Astrocyte of the cerebellum (primary cell): Measurements from ENCODE around the gene TRIM46.
"Not testable (repeated sequence)": the region's sequence is repeated elsewhere in the genome, so short reads cannot be mapped to it uniquely, and the experiment has no call there.

Experiments used
- DNase-seq: peaks from one replicate; pipeline ENCODE4 v3.0.0-alpha.2; 2011; ENCODE audit warnings: low read depth
- H3K4me3 ChIP-seq: 2 replicates; pipeline ENCODE4 v1.5.1; 2011; ENCODE audit warnings: mild to moderate bottlenecking, low read depth, low read length, moderate library complexity
- in situ Hi-C: cut with HindIII; loops from 2 replicates; pipeline ENCODE4 v1.10.0; 2017; ENCODE audit warnings: low sequenced_read_pairs
- TF ChIP-seq, protein P1 (sequence below): IDR thresholded peaks from 2 replicates; pipeline ENCODE4 v1.5.1; 2012; ENCODE audit warnings: low read length, low read depth, moderate library complexity, mild to moderate bottlenecking; ENCODE audit errors: missing control alignments

The TRIM46 gene

DNA sequence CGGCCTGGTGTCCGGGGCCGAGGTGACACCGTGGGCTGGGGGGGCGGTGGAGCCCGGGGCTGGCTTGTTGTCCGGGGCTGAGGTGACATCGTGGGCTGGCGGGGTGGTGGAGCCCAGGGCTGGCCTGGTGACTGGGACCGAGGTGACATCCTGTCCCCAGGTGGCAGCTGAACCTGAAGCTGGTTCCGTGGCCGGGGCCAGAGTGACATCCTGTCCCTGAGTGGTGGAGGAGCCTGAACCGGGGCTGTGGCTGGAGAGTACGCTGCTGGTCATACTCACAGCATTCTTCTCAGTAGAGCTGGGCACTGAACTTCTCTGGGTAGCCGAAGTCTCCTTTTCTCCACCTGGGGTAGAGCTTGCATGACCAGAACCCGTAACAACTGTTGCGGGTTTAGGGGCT lies 18.3 kb downstream of the TRIM46 start:
- TF ChIP-seq, protein P1, sequence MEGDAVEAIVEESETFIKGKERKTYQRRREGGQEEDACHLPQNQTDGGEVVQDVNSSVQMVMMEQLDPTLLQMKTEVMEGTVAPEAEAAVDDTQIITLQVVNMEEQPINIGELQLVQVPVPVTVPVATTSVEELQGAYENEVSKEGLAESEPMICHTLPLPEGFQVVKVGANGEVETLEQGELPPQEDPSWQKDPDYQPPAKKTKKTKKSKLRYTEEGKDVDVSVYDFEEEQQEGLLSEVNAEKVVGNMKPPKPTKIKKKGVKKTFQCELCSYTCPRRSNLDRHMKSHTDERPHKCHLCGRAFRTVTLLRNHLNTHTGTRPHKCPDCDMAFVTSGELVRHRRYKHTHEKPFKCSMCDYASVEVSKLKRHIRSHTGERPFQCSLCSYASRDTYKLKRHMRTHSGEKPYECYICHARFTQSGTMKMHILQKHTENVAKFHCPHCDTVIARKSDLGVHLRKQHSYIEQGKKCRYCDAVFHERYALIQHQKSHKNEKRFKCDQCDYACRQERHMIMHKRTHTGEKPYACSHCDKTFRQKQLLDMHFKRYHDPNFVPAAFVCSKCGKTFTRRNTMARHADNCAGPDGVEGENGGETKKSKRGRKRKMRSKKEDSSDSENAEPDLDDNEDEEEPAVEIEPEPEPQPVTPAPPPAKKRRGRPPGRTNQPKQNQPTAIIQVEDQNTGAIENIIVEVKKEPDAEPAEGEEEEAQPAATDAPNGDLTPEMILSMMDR = no peak
- in situ Hi-C loops = no loop called here
- no peak for DNase-seq
- no peak overlapping the region for H3K4me3 ChIP-seq

DNA sequence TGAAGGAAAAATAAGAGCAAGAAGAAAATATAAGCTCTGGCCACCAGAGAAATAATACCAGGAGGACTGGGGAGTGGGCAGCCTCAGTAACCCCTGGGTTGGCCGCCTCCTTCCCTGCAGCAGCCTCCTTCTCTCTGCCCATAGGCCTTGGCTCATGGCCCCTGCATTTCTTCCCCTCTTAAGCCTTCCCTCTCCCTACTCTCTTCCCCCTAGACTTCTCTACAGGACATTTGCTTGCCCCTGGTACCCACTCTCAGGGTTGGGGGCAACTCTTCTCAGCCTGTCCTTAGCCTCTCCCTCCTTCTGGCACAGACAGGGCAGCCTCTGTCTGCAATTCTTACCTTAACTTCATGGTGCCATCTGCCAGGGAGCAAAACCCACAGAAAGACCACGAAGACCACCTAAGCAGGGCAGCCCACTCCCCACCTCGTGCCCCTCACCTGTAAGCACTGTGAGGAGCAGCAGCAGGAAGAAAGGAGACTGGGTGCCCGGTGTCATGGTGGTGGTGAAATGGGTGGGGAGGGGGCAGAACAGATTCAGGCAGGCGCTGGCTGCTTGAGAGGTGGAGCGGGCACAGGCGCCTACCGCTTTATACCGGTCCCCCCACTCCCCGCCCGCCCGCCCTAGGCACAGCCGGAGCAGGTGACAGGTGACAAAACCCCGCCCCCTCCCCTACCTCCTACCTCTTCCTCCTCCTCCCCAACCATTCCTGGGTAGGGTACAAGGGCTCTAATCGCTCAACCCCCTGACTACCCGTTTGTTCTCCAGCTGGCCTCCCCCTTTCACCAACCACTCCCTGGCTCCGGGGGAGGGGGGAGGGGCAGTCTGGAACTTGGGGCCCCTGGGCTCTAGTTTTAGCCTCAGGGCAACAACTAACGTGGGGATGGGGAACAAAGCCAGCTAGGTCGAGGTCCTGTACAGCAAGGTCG lies 19.0 kb downstream of the TRIM46 start:
- DNase-seq = no peak
- H3K4me3 ChIP-seq = peak overlapping the region; percentile 51
- TF ChIP-seq, protein P1 = no peak
- in situ Hi-C loops = no loop called here

DNA sequence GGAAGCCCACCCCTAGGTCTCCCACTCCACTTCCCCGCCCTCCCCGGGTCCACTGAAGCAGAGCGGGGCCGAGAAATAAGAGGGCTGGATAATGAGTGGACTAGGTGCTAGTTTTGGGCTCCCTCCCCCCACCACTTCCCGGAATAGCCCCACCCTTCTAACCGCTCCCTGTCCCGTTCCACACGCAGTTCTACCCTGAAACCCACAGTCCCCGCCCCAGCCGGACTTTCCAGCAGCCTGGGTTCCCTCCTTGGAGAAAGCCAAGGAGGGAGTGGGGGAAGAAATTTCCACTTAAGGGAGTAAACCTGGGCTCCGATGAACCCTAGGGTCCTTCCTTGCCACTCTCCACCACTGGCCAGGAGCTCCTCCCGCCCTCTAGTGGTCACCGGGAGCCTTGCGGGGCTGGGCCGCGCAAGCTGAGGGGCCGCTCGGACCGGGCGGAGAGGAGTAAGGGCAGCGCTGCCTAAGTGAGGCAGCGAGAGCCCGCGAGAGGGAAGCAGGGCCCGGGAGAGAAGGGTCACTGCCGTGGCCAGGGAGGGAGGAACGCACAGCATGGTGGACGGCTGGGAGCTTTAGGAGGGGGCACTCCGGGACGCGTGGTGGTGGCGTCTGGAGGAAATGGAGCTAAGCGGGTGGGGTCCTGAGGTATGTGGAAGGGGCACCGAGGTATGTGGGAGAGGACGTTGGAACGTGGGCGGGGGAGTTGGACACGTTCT lies 19.8 kb downstream of the TRIM46 start:
- in situ Hi-C loops = no loop called here
- peak overlapping the region; percentile 51 for H3K4me3 ChIP-seq
- TF ChIP-seq, protein P1 = peak; percentile 99
- DNase-seq = peak; percentile 74

DNA sequence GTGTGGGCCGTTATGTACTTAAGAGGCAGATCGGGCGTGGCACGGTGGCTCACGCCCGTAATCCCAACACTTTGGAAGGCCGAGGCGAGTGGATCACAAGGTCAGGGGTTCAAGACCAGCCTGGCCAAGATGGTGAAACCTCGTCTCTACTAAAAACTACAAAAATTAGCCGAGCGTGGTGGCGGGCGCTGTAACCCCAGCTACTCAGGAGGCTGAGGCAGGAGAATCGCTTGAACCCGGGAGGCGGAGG lies 20.3 kb downstream of the TRIM46 start:
- in situ Hi-C loops, DNase-seq: not testable (repeated sequence)

DNA sequence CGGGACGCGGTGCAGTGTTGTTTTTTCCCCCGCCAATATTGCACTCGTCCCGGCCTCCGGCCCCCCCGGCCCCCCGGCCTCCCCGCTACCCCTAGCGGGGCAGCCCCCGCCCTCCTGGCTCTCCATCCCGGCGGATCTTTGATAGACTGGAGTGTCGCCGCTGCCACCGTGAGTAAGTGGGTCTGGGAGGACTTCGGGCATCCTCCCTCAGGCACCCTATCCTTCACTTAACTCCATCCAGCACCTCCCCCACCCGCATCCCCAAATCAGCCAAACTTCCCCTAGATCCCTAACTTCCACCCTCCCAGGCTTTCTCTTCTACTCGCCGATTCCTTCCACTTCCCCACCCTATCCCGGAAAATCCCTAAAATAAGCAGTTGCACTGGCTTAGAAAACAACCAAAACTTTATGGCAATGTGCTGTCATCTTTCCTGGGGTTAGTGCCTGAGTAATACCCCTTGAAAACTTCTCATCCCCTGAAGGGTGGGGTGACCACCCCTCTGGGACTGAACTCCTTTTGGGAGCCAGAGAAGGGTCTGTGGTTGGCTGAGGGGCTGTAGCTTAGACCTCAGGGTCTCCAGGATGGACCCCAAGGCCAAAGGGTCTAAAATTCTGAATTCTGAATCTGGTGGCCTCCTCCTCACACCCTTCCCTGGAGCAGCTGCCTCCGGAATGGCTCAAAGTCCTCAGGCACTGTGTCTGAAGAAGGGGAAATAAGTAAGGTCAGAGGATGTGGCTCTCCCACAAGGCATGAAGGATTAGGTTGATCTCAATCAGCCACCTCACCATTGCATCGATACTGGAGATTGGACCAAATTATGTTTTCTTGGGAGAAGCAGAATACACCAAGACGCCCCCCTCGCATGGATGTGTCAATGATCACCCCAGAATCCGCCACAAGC lies 21.8 kb downstream of the TRIM46 start:
- peak overlapping the region; percentile 51 for H3K4me3 ChIP-seq
- TF ChIP-seq, protein P1 = no peak
- in situ Hi-C loops = no loop called here
- no peak for DNase-seq

More for the DNA sequence above, 20.3 kb downstream of the TRIM46 start:
- H3K4me3 ChIP-seq = peak overlapping the region; percentile 51

DNA sequence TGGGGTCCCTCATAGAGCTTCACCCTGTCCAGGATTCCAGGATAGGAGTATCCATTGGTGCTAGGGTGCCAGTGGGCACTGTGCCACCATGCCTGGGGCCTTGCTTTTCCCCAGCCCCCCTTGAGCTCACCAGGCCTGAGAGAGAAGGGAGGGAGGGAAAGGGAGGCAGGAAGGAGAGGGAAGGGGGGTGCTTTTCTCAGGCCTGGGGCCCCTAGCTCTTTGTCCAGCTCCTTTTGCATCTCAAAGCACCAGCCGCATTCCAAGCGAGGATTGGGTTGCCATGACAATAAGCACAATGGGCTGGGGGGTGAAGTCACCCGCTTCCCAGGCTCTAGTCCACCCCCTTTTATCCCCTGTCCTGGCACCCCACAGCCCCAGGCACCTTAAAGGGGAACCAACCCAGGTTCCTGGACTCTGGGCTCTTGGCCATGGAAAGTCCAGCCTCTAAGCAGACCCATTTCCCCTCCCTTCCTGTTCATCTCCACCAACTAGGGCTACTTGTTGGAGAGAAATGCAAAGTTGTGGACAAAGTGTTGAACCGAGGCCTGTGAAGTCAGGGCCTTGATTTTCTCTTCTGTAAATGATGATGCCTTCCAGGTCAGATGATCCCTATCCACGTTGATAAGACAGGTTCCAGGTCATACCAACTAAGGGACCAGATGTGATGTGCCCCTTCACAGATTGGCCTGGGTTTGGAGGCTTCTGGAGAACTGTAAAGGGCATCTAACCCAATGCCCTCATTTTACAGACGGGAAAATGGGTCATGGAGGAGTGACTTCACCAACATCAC lies 22.6 kb downstream of the TRIM46 start:
- TF ChIP-seq, protein P1 = no peak
- DNase-seq = no peak
- in situ Hi-C loops = no loop called here
- H3K4me3 ChIP-seq = peak overlapping the region; percentile 51
